Activated T-helper 1 cell treated with anti-CD3 and anti-CD28 coated beads, Interleukin-2, amount 50 U/mL, for 16 hours (primary cell): ENCODE measurements around the gene IFNA13.
"Not testable (repeated sequence)": the region's sequence is repeated elsewhere in the genome, so short reads cannot be mapped to it uniquely, and the experiment has no call there.

ENCODE experiments used
- DNase-seq, 2 donors: peaks; one replicate each; pipeline ENCODE4 v3.0.0-alpha.2; 2020; ENCODE audit warnings: low read depth in 1 of 2, low spot score in 1 of 2

Gene IFNA13

GRCh38 chr9:21367957-21368356 is at the start of gene IFNA13:
Gene IFNA13 (minus strand): TSS chr9:21368057. CDS start chr9:21368010, 47 bp downstream.
- DNase-seq = no peak

- DNase-seq = no peak
Measured at GRCh38 chr9:21415493-21416267, 47.8 kb upstream of the IFNA13 start.

- no peak for DNase-seq
Measured at GRCh38 chr9:21414220-21414940, 46.5 kb upstream of the IFNA13 start.

- DNase-seq = no peak
Measured at GRCh38 chr9:21413624-21414023, 45.8 kb upstream of the IFNA13 start.

GRCh38 chr9:21413151-21413550 is 45.3 kb upstream of the IFNA13 start:
- DNase-seq = no peak

- no peak for DNase-seq
Measured at GRCh38 chr9:21412107-21412506, 44.2 kb upstream of the IFNA13 start.

- no peak for DNase-seq
Measured at GRCh38 chr9:21408817-21409216, 41.0 kb upstream of the IFNA13 start, which contains the start of gene IFNA8. Gene IFNA8 (plus strand): TSS chr9:21409117. CDS start chr9:21409177, 60 bp downstream.

- no peak for DNase-seq
Measured at GRCh38 chr9:21404146-21404545, 36.3 kb upstream of the IFNA13 start.

GRCh38 chr9:21402386-21403251 is 34.8 kb upstream of the IFNA13 start:
- no peak for DNase-seq

- DNase-seq = no peak
Measured at GRCh38 chr9:21399956-21400355, 32.1 kb upstream of the IFNA13 start.

GRCh38 chr9:21398955-21399489 is 31.2 kb upstream of the IFNA13 start:
- no peak for DNase-seq

- peak; percentile 24 to 40 for DNase-seq
Measured at GRCh38 chr9:21395778-21396717, 28.2 kb upstream of the IFNA13 start.

- DNase-seq = no peak
Measured at GRCh38 chr9:21392270-21392669, 24.4 kb upstream of the IFNA13 start.

GRCh38 chr9:21385131-21385670 is 17.3 kb upstream of the IFNA13 start, which contains the start of gene IFNA2:
Gene IFNA2 (minus strand): TSS chr9:21385398. CDS start chr9:21385329, 69 bp downstream.
- DNase-seq = no peak

- DNase-seq = no peak
Measured at GRCh38 chr9:21383627-21384026, 15.8 kb upstream of the IFNA13 start.

GRCh38 chr9:21381448-21382339 is 13.8 kb upstream of the IFNA13 start:
- DNase-seq = no peak

GRCh38 chr9:21371467-21371866 is 3.6 kb upstream of the IFNA13 start:
- not testable (repeated sequence) for DNase-seq

- not testable (repeated sequence) for DNase-seq
Measured at GRCh38 chr9:21367169-21367568, 688 bp downstream of the IFNA13 start.

- no peak for DNase-seq
Measured at GRCh38 chr9:21362287-21362686, 5.6 kb downstream of the IFNA13 start.
